Neuron (in vitro differentiated cells): ENCODE results near the gene STX8.
"Not testable (repeated sequence)": the region's sequence is repeated elsewhere in the genome, so short reads cannot be mapped to it uniquely, and the experiment has no call there.

ENCODE experiments used
- H2AFZ ChIP-seq: one replicate; pipeline ENCODE4 v1.6.1; 2013; ENCODE audit warnings: low read depth, mild to moderate bottlenecking, inconsistent platforms, low read length, moderate library complexity
- H3K27me3 ChIP-seq: one replicate; pipeline ENCODE4 v1.6.1; 2013; ENCODE audit warnings: low read length; ENCODE audit not compliant: insufficient read depth
- H3K36me3 ChIP-seq: one replicate; pipeline ENCODE4 v1.6.1; 2013; ENCODE audit warnings: low read length; ENCODE audit not compliant: insufficient read depth
- H3K4me1 ChIP-seq: one replicate; pipeline ENCODE4 v1.6.1; 2013; ENCODE audit warnings: low read length; ENCODE audit not compliant: insufficient read depth
- H3K4me3 ChIP-seq: 2 replicates; pipeline ENCODE4 v1.5.1; 2013; ENCODE audit warnings: mild to moderate bottlenecking, low read length, moderate library complexity
- H3K9me3 ChIP-seq: one replicate; pipeline ENCODE4 v1.6.1; 2013; ENCODE audit warnings: low read length

STX8 gene

DNA sequence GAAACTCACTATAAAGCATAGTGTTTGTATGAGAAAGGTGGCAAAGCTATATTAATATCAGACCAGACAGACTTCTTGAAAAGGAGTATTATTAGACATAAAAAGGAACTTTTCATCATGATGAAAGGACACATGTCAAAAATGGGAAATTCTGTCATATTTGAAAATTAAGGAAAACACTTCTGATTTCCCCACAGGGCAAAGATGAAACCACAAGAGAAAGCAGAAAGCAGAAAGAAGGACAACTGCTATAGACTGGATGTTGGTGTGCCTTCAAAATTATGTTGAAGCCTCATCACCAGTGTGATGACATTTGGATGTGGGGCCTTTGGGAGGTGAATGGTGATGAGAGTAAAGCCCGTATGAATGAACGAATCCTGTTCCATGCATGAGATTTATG, 193.0 kb downstream of the STX8 start:
- Histone ChIP-seq H3K27me3 (no peaks in the 10 kb centered on the region), H3K9me3 (no peaks in the 10 kb centered on the region), H3K4me1 (no peaks in the 10 kb centered on the region), H2AFZ (no peak overlapping the region), H3K4me3 (no peak overlapping the region), H3K36me3 (no peaks in the 10 kb centered on the region)

DNA sequence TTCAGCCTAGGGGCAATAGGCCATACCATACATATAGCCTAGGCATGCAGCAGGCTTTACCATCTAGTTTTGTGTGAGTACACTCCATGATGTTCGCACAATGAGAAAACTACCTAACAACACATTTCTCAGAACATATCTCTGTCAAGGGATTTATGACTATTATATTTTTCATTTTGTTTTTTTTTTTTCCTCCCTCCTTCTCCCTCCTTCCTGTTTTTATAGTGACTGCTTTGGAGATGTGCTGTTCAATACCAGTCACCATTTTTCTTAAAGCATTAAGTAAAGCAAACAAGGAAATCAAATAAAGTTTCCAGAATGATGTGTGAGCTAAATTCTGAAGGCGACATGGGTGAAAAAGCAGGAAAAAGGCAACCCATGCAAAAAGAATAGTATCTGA, 194.6 kb downstream of the STX8 start:
- Histone ChIP-seq H3K27me3 (no peaks in the 10 kb centered on the region), H3K9me3 (peaks cover 3% of the 10 kb centered on the region), H3K4me1 (no peaks in the 10 kb centered on the region), H2AFZ (no peak overlapping the region), H3K4me3 (no peak overlapping the region), H3K36me3 (no peaks in the 10 kb centered on the region)

DNA sequence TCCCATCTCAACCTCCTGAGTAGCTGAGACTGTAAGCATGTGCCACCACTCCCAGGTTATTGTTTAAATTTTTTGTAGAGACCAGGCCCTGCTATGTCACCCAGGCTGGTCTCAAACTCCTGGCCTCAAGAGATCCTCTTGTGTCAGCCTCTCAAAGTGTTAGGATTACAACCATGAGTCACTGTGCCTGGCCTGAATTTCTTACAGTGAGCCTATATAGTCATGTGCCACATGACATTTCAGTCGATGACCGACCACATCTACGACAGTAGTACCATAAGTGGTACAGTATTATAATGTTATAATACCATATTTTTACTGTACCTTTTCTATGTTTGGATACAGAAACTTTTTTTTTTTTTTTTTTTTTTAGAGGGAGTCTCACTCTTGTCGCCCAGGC, 195.3 kb downstream of the STX8 start:
- H3K4me1 ChIP-seq, result no peaks in the 10 kb centered on the region
- H3K27me3 ChIP-seq, result no peaks in the 10 kb centered on the region
- H3K9me3 ChIP-seq, result peaks cover 3% of the 10 kb centered on the region
- H2AFZ ChIP-seq, result no peak overlapping the region
- H3K36me3 ChIP-seq, result no peaks in the 10 kb centered on the region
- H3K4me3 ChIP-seq, result no peak overlapping the region

DNA sequence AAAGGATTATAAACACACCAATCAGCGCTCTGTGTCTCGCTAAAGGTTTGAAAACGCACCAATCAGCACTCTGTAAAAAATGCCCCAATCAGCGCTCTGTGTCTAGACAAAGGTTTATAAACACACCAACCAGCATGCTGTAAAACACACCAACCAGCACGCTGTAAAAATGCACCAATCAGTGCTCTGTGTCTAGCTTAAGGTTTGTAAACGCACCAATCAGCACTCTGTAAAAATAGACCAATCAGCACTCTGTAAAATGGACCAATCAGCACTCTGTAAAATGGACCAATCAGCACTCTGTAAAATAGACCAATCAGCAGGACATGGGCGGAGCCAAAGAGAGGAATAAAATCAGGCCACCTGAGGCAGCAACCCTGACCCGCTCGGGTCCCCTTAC, 199.4 kb downstream of the STX8 start:
- not testable (repeated sequence) for H3K27me3 ChIP-seq, H3K9me3 ChIP-seq, H3K4me3 ChIP-seq, H3K4me1 ChIP-seq, H3K36me3 ChIP-seq, H2AFZ ChIP-seq

DNA sequence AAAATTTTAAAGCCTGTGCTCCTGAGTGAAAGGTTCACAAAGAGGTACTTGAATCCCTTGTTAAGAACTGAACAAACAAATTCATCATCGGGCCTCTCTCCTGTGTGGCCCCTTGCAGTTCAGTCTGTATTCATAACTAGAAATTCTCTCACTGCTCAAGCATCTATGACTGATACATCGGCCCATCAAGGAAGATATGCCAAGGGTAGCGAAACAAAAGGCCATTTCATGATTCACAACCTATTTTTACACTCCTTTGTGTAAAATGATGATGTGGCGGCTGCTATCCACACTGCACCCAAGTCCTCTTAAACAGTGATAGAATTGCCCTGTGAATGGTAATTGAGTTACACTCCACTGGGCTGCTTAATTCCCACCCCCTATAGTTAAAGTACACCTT, 204.6 kb downstream of the STX8 start:
- Histone ChIP-seq H3K36me3 (no peaks in the 10 kb centered on the region), H3K4me1 (peaks cover 15% of the 10 kb centered on the region), H2AFZ (no peak overlapping the region), H3K27me3 (no peaks in the 10 kb centered on the region), H3K4me3 (peak overlapping the region; percentile 5), H3K9me3 (no peaks in the 10 kb centered on the region)

DNA sequence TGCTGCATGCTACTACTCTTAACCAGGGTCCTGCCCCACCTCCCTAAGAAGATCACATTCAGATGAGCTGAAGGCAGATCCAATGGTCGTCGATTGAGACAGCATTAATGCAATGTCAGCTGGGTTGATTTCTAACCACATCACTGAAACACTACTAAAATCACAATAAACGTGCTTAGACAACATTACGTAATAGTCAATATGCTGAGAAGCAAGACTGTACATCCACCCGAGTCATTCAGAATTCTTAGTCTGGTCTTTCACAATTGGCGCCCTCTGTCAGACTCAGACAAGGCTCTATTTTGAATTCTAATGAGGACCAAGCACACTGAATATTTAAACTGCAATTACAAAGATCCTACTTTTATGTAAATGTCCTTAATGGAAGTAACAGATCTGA, 205.2 kb downstream of the STX8 start:
- no peaks in the 10 kb centered on the region for H3K9me3 ChIP-seq
- H3K36me3 ChIP-seq, result no peaks in the 10 kb centered on the region
- no peak overlapping the region for H3K4me3 ChIP-seq
- no peaks in the 10 kb centered on the region for H3K27me3 ChIP-seq
- no peak overlapping the region for H2AFZ ChIP-seq
- H3K4me1 ChIP-seq, result peaks cover 15% of the 10 kb centered on the region

DNA sequence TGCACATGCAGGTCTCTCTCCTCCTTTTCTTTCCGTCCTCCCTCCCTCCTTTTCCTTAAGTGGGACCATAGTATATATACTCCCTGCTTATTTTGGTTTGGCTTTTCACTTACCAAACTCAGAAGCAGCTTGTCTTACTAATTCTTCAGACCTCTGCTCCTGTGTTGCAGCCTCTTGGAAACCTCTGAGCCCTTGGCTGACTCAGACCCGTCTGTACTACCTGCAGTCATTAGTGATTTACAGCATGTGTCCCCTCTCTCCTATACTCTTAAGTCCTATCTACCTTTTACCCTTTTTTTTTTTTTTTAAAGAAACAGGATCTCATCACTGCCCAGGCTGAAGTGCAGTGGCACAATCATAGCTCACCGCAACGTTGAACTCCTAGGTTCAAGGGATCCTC, 207.0 kb downstream of the STX8 start:
- no peak overlapping the region for H3K4me3 ChIP-seq
- H2AFZ ChIP-seq, result no peak overlapping the region
- no peaks in the 10 kb centered on the region for H3K36me3 ChIP-seq
- peaks cover 15% of the 10 kb centered on the region for H3K4me1 ChIP-seq
- H3K9me3 ChIP-seq, result no peaks in the 10 kb centered on the region
- no peaks in the 10 kb centered on the region for H3K27me3 ChIP-seq

DNA sequence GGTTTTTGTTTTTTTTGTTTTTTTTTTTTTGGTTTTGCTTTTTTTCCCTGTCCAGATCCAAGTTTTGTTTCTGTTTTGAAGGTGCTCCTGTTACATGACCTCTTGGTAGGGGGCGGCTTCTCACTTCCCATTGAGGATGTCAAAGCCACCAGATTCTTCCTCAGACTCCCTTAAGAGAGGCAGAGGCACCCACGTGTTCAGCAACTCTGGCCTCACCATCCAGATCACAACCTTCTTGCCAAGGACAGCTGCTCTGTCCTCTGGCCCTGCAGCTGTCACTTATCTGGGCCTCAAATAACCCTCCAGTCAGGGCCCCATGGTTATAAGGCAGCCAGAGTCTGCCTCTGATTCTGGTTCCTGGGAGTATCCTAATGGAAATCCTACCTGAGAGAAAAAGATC, 208.5 kb downstream of the STX8 start:
- Histone ChIP-seq H3K36me3 (no peaks in the 10 kb centered on the region), H3K4me3 (no peak overlapping the region), H3K9me3 (no peaks in the 10 kb centered on the region), H3K27me3 (no peaks in the 10 kb centered on the region), H2AFZ (no peak overlapping the region), H3K4me1 (peaks cover 15% of the 10 kb centered on the region)

DNA sequence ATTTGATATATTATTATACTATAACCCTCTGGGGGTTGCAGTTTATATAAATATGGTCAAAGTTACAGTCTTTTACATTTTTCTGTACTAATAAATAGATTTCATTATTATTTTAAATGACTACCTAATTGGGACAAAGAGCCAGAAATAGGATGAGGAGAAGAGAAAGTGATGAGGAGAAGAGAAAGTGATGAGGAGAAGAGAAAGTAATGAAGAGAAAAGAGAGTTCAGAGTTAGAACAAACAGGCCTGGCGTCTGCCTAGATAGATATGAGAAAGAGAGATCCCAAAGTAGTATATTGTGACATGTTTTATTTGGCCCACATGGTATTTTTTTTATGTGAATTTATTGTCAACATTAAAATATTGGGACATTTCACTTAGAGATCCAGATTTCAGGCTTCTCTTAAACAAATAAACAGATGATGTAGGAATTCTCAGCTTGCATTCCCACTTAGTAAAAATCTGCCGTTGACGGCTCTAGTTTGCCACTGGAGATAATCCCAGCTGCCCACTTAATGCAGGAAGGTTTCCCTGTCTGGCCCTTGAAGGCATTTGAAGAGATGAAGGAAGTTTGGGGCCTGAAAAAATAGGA, 210.7 kb downstream of the STX8 start:
- Histone ChIP-seq H3K9me3 (no peaks in the 10 kb centered on the region), H3K4me3 (no peak overlapping the region)

DNA sequence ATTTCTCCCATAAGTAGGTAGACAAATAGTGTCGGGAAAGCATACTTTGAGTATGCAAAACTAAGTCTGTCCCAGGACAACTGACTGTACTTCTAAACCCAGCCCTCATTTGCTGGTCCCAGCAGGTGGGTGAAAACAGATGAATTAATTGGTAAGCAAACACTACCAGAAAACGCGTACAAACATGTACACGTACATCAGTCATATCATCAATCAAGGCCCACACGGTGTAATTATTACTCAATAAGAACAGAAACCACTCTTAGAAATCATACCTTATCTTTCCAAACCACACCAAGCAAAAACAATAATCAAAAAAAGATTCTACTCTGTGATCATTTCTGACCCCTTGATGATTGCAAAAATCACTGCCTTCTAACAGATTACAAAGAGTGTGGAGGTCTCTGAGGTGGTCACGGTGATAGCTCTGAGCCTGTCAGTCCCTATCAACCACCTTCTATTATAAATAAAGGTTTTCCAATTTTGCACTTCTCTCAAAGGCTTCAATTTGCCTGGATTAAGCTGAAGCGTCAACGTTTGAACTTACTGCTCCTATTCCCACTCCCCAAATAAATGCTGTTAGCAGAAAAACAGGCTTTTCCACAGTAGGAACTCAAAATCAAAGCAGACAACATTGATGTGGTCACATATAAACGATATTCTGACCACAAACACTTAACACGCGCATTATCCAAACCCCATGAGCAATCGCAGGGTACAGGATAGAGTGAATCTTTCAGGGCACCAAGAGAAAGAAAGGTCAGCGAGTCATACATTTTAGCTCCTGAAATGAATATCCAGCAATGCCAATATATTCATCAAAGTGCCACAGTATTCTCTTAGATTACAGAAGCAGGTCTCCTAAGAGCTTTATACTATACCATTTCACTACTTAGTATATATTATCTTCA, 211.9 kb downstream of the STX8 start:
- Histone ChIP-seq H3K9me3 (no peaks in the 10 kb centered on the region), H3K27me3 (no peaks in the 10 kb centered on the region), H3K4me3 (no peak overlapping the region), H3K36me3 (no peaks in the 10 kb centered on the region), H2AFZ (no peak overlapping the region), H3K4me1 (peaks cover 3% of the 10 kb centered on the region)

More for the DNA sequence above, 210.7 kb downstream of the STX8 start:
- Histone ChIP-seq H3K27me3 (no peaks in the 10 kb centered on the region), H3K4me1 (peaks cover 3% of the 10 kb centered on the region), H3K36me3 (no peaks in the 10 kb centered on the region), H2AFZ (no peak overlapping the region)

DNA sequence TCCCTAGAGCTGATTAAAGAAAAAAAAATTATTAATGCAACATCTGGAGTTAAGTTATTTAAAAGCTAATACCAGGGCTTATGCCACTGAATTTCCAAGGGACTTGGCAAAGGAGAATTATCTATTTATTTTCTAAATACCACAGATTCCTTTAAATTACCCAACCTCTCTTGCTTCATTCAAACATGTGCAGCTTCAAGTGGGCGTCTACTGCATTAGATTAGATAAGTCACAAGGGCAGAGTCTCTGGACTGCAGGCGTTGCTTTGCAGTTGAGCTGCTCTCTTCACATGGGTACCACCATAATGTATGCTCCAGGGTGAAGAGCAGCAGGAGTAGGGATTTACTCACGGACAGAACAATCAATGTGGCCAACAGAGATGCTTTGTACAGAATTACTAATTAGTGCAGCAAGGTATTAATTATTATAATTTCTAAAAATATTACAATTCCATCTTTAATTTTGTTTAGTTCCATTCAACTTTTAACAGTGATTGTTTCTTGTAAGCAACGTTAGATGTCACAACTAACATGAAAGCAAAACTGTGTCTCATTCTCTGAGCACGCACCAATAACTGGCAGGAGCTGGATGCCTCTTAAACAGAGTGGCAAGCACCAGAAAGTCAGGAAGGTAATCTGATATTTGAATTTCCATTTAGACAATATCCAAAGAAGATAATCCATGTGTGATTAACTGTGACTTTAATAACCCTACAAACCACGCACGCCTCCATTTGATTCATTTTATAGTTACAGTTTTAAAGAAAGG, 214.2 kb downstream of the STX8 start:
- no peaks in the 10 kb centered on the region for H3K27me3 ChIP-seq

DNA sequence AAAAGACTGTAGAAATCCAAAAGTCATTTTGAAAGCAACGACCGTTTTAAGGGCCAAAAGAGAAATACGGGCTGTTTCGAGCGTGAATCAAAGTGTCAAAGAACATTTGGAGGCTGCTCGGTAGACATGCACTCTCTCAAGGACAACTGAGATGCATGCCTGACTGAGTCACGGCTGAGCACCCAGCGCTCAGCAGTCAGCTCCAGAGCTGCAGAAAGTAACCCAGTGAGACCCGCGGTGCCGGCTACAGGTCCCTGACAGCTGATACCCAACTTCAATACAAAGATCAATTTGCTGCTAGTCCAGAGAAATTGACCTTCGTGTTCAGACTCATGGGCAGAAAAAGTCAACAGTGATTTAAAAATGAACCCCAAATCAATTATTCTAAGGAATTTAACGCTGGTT, 214.9 kb downstream of the STX8 start:
- Histone ChIP-seq H3K27me3 (no peaks in the 10 kb centered on the region), H3K36me3 (no peaks in the 10 kb centered on the region), H3K4me3 (no peak overlapping the region), H3K4me1 (peaks cover 3% of the 10 kb centered on the region), H3K9me3 (no peaks in the 10 kb centered on the region), H2AFZ (no peak overlapping the region)

More for the DNA sequence above, 214.2 kb downstream of the STX8 start:
- Histone ChIP-seq H3K4me1 (peaks cover 3% of the 10 kb centered on the region), H3K4me3 (no peak overlapping the region), H3K9me3 (no peaks in the 10 kb centered on the region), H2AFZ (no peak overlapping the region), H3K36me3 (no peaks in the 10 kb centered on the region)

DNA sequence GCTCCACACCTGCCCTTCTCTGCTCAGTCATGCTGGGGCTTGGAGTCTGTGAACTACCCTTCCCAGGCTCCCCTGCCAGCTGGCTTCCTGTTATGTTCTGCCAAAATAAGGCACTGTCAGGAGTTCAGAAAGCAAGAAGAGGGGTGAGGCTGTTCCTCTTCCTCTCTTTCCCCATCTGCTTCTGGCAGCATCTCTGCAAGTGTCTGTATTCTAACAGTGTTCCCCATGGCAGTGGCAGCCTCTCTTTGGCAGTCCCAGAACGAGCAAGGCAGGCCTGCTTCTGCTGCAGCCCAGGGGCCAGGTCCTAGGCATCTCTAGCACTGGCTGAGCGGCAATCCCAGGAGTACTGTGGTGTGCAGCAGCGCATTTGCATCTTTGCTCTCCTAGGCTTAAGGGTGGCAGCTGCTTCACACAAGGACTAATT, 219.1 kb downstream of the STX8 start:
- Histone ChIP-seq H3K36me3 (no peaks in the 10 kb centered on the region), H3K9me3 (no peaks in the 10 kb centered on the region)

More for the DNA sequence above, 219.1 kb downstream of the STX8 start:
- H3K4me3 ChIP-seq, result no peak overlapping the region
- no peak overlapping the region for H2AFZ ChIP-seq
- no peaks in the 10 kb centered on the region for H3K27me3 ChIP-seq
- peaks cover 3% of the 10 kb centered on the region for H3K4me1 ChIP-seq
